Upper lobe of left lung (tissue), 4 donors: ENCODE measurements around the gene EEF1A2.

Experiments
- POLR2A ChIP-seq, 4 donors: fragments of 450-650 bp; IDR thresholded peaks; one replicate each; pipeline ENCODE4 v1.5.1; 2016 to 2017; ENCODE audit warnings: antibody characterized with exemption in 4 of 4, mild to moderate bottlenecking in 2 of 4
- POLR2AphosphoS5 ChIP-seq, 2 donors: sonication (generic); formaldehyde crosslinking; IDR thresholded peaks; one replicate each; pipeline ENCODE4 v1.5.1; 2017; ENCODE audit warnings: antibody characterized with exemption in 2 of 2
- TF ChIP-seq, protein P1 (sequence below), 6 experiments: fragments of 450-650 bp in 4 of 6; fragments of 200-600 bp in 2 of 6; sonication (generic) in 2 of 6; IDR thresholded peaks; one replicate each; pipeline ENCODE4 v1.5.1; 2016 to 2019; ENCODE audit warnings: antibody characterized with exemption in 6 of 6

DNA sequence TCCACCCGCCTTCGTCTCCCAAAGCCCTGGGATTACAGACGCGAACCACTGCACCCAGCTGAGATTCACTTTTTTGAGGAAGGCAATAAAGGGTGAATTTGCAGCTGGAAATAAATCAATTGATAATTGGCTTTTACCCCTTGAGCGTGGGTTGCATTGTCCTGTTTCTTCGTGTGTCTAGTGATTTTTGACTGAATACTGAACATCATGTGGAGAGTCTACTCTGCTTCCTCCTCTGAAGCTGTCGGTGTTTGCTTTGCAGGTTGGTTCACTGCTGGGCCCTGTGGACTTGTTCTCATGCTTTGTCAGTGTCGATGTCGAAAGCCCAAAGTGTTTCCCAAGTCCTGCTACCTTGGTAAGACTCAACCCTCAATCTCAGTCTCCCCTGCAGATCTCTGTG lies 5.8 kb upstream of the EEF1A2 start:
- TF ChIP-seq POLR2AphosphoS5 (IDR thresholded peaks at IDR 0.05) (no peak), POLR2A (IDR thresholded peaks at IDR 0.05) (no peak)
- TF ChIP-seq, protein P1, sequence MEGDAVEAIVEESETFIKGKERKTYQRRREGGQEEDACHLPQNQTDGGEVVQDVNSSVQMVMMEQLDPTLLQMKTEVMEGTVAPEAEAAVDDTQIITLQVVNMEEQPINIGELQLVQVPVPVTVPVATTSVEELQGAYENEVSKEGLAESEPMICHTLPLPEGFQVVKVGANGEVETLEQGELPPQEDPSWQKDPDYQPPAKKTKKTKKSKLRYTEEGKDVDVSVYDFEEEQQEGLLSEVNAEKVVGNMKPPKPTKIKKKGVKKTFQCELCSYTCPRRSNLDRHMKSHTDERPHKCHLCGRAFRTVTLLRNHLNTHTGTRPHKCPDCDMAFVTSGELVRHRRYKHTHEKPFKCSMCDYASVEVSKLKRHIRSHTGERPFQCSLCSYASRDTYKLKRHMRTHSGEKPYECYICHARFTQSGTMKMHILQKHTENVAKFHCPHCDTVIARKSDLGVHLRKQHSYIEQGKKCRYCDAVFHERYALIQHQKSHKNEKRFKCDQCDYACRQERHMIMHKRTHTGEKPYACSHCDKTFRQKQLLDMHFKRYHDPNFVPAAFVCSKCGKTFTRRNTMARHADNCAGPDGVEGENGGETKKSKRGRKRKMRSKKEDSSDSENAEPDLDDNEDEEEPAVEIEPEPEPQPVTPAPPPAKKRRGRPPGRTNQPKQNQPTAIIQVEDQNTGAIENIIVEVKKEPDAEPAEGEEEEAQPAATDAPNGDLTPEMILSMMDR (IDR thresholded peaks at IDR 0.05) = no peak
